GM12864 (cell line): ENCODE measurements around the gene TEKT4.
"Not testable (repeated sequence)": the region's sequence is repeated elsewhere in the genome, so short reads cannot be mapped to it uniquely, and the experiment has no call there.

Source experiments
- DNase-seq: peaks from one replicate; pipeline ENCODE4 v3.0.0-alpha.2; 2011; ENCODE audit warnings: low read depth
- H3K4me3 ChIP-seq: 2 replicates; pipeline ENCODE4 v1.5.1; 2011; ENCODE audit warnings: mild to moderate bottlenecking, low read depth, low read length, control low read depth
- TF ChIP-seq, protein P1 (sequence below): IDR thresholded peaks from 2 replicates; pipeline ENCODE4 v1.5.1; 2011; ENCODE audit warnings: low read depth, mild to moderate bottlenecking, moderate library complexity, low read length, control low read depth, inconsistent platforms; ENCODE audit errors: missing control alignments

The TEKT4 gene

GRCh38 chr2:94874277-94874997 lies 3.2 kb downstream of the TEKT4 start:
- no peak overlapping the region for H3K4me3 ChIP-seq
- TF ChIP-seq, protein P1, sequence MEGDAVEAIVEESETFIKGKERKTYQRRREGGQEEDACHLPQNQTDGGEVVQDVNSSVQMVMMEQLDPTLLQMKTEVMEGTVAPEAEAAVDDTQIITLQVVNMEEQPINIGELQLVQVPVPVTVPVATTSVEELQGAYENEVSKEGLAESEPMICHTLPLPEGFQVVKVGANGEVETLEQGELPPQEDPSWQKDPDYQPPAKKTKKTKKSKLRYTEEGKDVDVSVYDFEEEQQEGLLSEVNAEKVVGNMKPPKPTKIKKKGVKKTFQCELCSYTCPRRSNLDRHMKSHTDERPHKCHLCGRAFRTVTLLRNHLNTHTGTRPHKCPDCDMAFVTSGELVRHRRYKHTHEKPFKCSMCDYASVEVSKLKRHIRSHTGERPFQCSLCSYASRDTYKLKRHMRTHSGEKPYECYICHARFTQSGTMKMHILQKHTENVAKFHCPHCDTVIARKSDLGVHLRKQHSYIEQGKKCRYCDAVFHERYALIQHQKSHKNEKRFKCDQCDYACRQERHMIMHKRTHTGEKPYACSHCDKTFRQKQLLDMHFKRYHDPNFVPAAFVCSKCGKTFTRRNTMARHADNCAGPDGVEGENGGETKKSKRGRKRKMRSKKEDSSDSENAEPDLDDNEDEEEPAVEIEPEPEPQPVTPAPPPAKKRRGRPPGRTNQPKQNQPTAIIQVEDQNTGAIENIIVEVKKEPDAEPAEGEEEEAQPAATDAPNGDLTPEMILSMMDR: peak; percentile 100
- no peak for DNase-seq

DNA sequence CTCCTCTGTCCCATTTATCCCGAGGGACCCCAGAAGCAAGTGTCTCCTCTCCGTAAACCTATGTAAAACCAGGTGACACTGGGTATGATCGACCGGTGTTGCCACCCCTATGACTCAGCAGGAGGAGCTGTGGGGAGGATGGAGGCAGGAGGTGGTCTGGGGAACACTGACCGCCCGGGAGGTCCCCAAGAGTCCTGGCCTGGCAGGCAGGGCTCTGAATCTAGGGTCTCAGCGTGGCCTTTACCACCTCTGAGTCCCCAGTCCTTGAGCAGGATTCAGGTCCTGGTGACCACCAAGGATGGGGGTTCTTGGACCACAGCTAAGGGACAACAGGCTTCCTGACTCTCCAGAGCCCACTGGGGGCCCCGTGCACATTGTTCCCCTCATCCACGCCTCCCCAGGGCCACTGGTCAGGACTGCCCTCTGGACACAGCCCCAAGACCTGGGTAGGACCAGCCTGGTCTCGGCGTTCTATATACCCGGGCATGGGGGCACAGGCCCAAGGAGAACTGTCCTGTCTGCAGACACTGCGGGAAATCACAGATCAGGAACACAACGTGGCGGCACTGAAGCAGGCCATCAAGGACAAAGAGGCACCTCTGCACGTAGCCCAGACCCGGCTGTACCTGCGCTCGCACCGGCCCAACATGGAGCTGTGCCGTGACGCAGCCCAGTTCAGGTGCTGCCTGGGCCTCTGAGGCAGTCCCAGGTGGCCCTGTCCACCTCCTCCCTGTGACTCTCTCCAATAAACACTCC lies 4.0 kb downstream of the TEKT4 start:
- TF ChIP-seq, protein P1: no peak

DNA sequence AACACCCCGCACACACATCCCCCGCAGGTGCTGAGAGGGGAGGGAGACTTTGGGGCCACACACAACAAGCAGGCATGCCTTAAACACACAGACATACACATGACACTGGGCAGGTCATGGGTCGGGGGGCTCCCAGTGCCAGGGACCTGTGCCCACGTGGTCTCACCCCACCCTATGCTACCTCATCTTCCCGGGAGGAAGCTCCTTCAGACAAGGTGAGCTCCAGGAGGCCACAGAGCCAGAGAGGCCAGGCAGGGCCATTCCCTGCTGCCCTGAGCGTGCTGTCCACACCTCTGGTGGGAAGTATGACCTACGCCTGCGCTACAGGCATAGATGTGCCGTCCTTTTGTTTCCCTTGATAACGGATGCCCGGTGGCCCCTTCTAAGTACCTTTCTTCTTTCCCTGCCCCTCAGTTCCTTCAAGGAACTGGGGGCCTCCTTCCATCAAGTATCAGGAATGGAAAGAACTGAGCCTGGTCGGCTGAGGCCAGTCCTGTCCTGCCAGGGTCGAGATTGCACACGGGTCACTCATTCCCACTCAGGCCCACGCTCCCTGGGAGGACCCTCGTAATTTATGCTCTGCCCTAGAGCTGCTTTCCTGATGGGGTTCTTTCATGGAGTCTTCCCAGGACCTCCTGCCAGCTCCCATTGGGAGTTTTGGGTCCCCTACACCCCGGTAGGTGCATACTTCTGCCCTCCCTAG lies 4.7 kb downstream of the TEKT4 start:
- TF ChIP-seq, protein P1: no peak
- H3K4me3 ChIP-seq: no peak overlapping the region
- no peak for DNase-seq

More for the DNA sequence above, 4.0 kb downstream of the TEKT4 start:
- H3K4me3 ChIP-seq: no peak overlapping the region
- no peak for DNase-seq

GRCh38 chr2:94876523-94876863 lies 5.3 kb downstream of the TEKT4 start:
- TF ChIP-seq, protein P1: no peak
- DNase-seq: no peak
- H3K4me3 ChIP-seq: no peak overlapping the region

GRCh38 chr2:94877129-94877528 lies 5.9 kb downstream of the TEKT4 start:
- no peak for DNase-seq
- TF ChIP-seq, protein P1: no peak

DNA sequence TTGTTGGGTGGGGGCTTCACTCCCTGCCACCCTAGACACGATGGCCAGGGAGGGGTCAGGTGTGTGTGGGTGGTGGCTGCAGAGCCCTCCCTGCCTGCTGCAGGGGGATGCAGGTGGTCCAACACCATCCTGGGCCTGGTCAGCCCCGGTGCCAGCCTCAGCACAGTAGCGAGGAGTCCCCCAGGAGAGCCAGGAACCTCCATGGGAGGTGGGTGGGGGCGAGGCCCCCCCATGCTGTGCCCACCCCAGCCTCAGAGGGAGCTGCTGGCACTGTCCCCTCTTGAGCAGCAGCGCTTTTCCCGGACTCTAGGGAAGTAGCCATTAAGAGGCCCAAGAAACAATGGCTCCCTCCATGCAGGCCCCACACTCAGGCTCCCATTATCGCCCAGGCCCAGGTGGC lies 7.3 kb downstream of the TEKT4 start:
- not testable (repeated sequence) for H3K4me3 ChIP-seq, DNase-seq

More at GRCh38 chr2:94877129-94877528, 5.9 kb downstream of the TEKT4 start:
- no peak overlapping the region for H3K4me3 ChIP-seq

GRCh38 chr2:94879314-94879981 lies 8.2 kb downstream of the TEKT4 start:
- DNase-seq: no peak
- TF ChIP-seq, protein P1: no peak
- H3K4me3 ChIP-seq: no peak overlapping the region
